B cell (primary cell): Measurements from ENCODE around the gene COG7. TPM values are rescaled to one million over a fixed set of nuclear protein-coding genes. Genes with fewer than 3 reads are reported as not detected.

Source experiments
- ATAC-seq: fragments of 200-7000 bp; cut with Tn5 transposase; one replicate; pipeline ENCODE4 v1.10.0; 2021; ENCODE audit warnings: low read depth, mild to moderate bottlenecking, moderate number of reproducible peaks, moderate library complexity
- CTCF ChIA-PET: fragments of 350-600 bp; sonication (Branson Sonifier 250); formaldehyde crosslinking; loops from one replicate; lab custom pipeline; 2021; ENCODE audit warnings: antibody characterized with exemption, inconsistent platforms; lab: Charles Lee
- POLR2A ChIA-PET: fragments of 350-600 bp; sonication (Branson Sonifier 250); formaldehyde crosslinking; loops from one replicate; lab custom pipeline; 2021; ENCODE audit warnings: antibody characterized with exemption; lab: Charles Lee
- DNase-seq: peaks from one replicate; pipeline ENCODE4 v3.0.0; 2013
- H2AFZ ChIP-seq: 2 replicates; pipeline ENCODE4 v1.6.1; 2012; ENCODE audit warnings: mild to moderate bottlenecking, low read depth, low read length; ENCODE audit not compliant: insufficient read depth, poor library complexity, severe bottlenecking
- H3K27ac ChIP-seq, 2 donors: 1 replicate in 1 of 2; 2 replicates in 1 of 2; pipeline ENCODE4 v1.5.1; 2012 to 2013; ENCODE audit warnings: low read length in 2 of 2, mild to moderate bottlenecking in 2 of 2, moderate library complexity in 1 of 2
- H3K27me3 ChIP-seq, 4 experiments: fragments of 200-600 bp in 1 of 4; sonication (generic) in 1 of 4; replicated peaks in 1 of 4; 1 replicate in 2 of 4; 2 replicates in 2 of 4; pipeline versions ENCODE4 v1.6.1 to v1.7.0; 2013 to 2016; ENCODE audit warnings: low read length in 3 of 4, mild to moderate bottlenecking in 2 of 4, mixed read lengths in 1 of 4, moderate library complexity in 1 of 4; ENCODE audit not compliant: insufficient read depth in 4 of 4, control insufficient read depth in 3 of 4; ENCODE audit errors: control extremely low read depth in 1 of 4
- H3K36me3 ChIP-seq, 2 experiments: replicated peaks in 1 of 2; 1 replicate in 1 of 2; 2 replicates in 1 of 2; pipeline versions ENCODE4 v1.6.1 to v1.7.1; 2013; ENCODE audit warnings: low read length in 1 of 2; ENCODE audit not compliant: insufficient read depth in 2 of 2, control insufficient read depth in 1 of 2; ENCODE audit errors: control extremely low read depth in 1 of 2, extremely low read depth in 1 of 2
- H3K4me1 ChIP-seq, 2 donors: fragments of 200-600 bp in 1 of 2; sonication (generic) in 1 of 2; 1 replicate in 1 of 2; 2 replicates in 1 of 2; pipeline versions ENCODE4 v1.5.1 to v1.6.1; 2013 to 2017; ENCODE audit warnings: low read length in 2 of 2; ENCODE audit not compliant: control insufficient read depth in 2 of 2, insufficient read depth in 2 of 2
- H3K4me2 ChIP-seq: replicated peaks from 2 replicates; pipeline ENCODE3; 2012; ENCODE audit warnings: mild to moderate bottlenecking, low read depth, low read length; ENCODE audit not compliant: poor library complexity, severe bottlenecking
- H3K4me3 ChIP-seq, 5 experiments: fragments of 200-600 bp in 1 of 5; sonication (generic) in 1 of 5; 1 replicate in 3 of 5; 2 replicates in 2 of 5; pipeline versions ENCODE4 v1.5.1 to v1.7.0; 2011 to 2016; ENCODE audit warnings: low read length in 4 of 5, mild to moderate bottlenecking in 4 of 5, low read depth in 2 of 5, control low read depth in 1 of 5, moderate library complexity in 1 of 5; ENCODE audit not compliant: insufficient read depth in 1 of 5; ENCODE audit errors: control extremely low read depth in 1 of 5, extremely low read depth in 1 of 5
- H3K79me2 ChIP-seq: fragments of 200-600 bp; sonication (generic); one replicate; pipeline ENCODE4 v1.6.0; 2016; ENCODE audit warnings: low read length; ENCODE audit not compliant: control insufficient read depth, insufficient read depth
- H3K9ac ChIP-seq: fragments of 200-600 bp; sonication (generic); 2 replicates; pipeline ENCODE4 v1.6.1; 2017; ENCODE audit warnings: mild to moderate bottlenecking, low read length, moderate library complexity
- H3K9me3 ChIP-seq, 3 donors: one replicate each; pipeline versions ENCODE4 v1.6.1 to v1.7.1; 2013; ENCODE audit warnings: low read length in 2 of 3; ENCODE audit not compliant: control insufficient read depth in 2 of 3, insufficient read depth in 1 of 3; ENCODE audit errors: control extremely low read depth in 1 of 3
- H4K20me1 ChIP-seq: 2 replicates; pipeline ENCODE4 v1.6.0; 2012; ENCODE audit warnings: mild to moderate bottlenecking, low read length; ENCODE audit not compliant: insufficient read depth, control insufficient read depth, poor library complexity, severe bottlenecking
- H3K27ac Mint-ChIP-seq: one replicate; pipeline ENCODE4 v1.8.0; 2021; ENCODE audit warnings: mixed read lengths
- H3K27me3 Mint-ChIP-seq: one replicate; pipeline ENCODE4 v1.8.0; 2021; ENCODE audit warnings: mixed read lengths
- H3K4me1 Mint-ChIP-seq: one replicate; pipeline ENCODE4 v1.8.0; 2021; ENCODE audit warnings: mixed read lengths
- H3K4me3 Mint-ChIP-seq: one replicate; pipeline ENCODE4 v1.8.0; 2021; ENCODE audit warnings: mixed read lengths
- H3K9me3 Mint-ChIP-seq: one replicate; pipeline ENCODE4 v1.8.0; 2022; ENCODE audit warnings: mixed read lengths; ENCODE audit not compliant: insufficient read depth
- EZH2 ChIP-seq: IDR thresholded peaks from 2 replicates; pipeline ENCODE4 v1.6.1; 2012; ENCODE audit warnings: borderline replicate concordance, low read depth, mild to moderate bottlenecking, moderate library complexity, low read length; ENCODE audit not compliant: insufficient read depth, poor library complexity, severe bottlenecking
- WGBS: methylation state at CpG from one replicate; pipeline ENCODE4 v1.1.5; 2013; ENCODE audit warnings: missing lambda C conversion rate; ENCODE audit not compliant: insufficient coverage; 5-methylcytosine and 5-hydroxymethylcytosine counted together
- intact Hi-C: fragments of 100-400 bp; cut with micrococcal nuclease; formaldehyde crosslinking; loops from one replicate; pipeline ENCODE4 v1.10.0; 2022
- polyA plus RNA-seq: library from polyadenylated mRNA; depleted of rRNA; stranded (reverse); fragments of >200 nt; gene quantifications from 2 replicates; pipeline ENCODE4 v1.2.3, GENCODE V29; 2012
- total RNA-seq, 2 donors: library from RNA; stranded (reverse); fragments of 120-200 nt in 1 of 2; gene quantifications; 1 replicate in 1 of 2; 2 replicates in 1 of 2; pipeline versions ENCODE4 v1.2.3 to v1.2.4, GENCODE V29; 2013 to 2022
- TF ChIP-seq, protein P1 (sequence below): fragments of 200-600 bp; IDR thresholded peaks from one replicate; pipeline ENCODE4 v1.8.0; 2022; ENCODE audit warnings: antibody characterized with exemption, mild to moderate bottlenecking

The COG7 gene
- total and polyA plus RNA-seq, 2 donors (not counting 1 experiment from before 2014, with no cell fraction given): 21.3 to 37.8 TPM

DNA sequence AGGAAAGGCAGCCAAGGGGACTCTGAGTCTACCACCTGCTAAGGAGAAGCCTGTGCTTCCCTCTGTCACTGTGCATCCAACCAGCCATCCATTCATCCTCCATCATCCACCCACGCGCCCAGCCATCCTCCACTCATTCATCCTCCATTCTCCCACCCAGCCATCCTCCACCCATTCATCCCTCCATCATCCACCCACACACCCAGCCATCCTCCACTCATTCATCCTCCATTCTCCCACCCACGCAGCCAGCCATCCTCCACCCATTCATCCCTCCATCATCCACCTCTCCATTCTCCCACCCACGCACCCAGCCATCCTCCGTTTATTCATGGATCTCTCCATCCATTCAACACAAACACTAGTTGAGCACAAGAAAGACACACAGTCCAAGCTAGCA lies 74.1 kb downstream of the COG7 start:
- Mint-ChIP-seq H3K4me3 (no peak overlapping the region), H3K4me1 (no peaks in the 10 kb centered on the region), H3K27ac (no peak overlapping the region), H3K9me3 (no peaks in the 10 kb centered on the region), H3K27me3 (peaks cover 9% of the 10 kb centered on the region)
- Histone ChIP-seq H3K4me3 (no peak overlapping the region), H3K9ac (no peak overlapping the region), H3K27me3 (no peaks in the 10 kb centered on the region), H3K36me3 (no peaks in the 10 kb centered on the region), H3K4me1 (no peaks in the 10 kb centered on the region), H2AFZ (no peak overlapping the region), H4K20me1 (no peaks in the 10 kb centered on the region), H3K4me2 (no peak overlapping the region), H3K79me2 (no peaks in the 10 kb centered on the region), H3K9me3 (no peaks in the 10 kb centered on the region), H3K27ac (no peak overlapping the region)
- ATAC-seq: no peak
- ChIA-PET CTCF (no interaction called here), POLR2A (no interaction called here)
- no peak for DNase-seq
- TF ChIP-seq, protein P1, sequence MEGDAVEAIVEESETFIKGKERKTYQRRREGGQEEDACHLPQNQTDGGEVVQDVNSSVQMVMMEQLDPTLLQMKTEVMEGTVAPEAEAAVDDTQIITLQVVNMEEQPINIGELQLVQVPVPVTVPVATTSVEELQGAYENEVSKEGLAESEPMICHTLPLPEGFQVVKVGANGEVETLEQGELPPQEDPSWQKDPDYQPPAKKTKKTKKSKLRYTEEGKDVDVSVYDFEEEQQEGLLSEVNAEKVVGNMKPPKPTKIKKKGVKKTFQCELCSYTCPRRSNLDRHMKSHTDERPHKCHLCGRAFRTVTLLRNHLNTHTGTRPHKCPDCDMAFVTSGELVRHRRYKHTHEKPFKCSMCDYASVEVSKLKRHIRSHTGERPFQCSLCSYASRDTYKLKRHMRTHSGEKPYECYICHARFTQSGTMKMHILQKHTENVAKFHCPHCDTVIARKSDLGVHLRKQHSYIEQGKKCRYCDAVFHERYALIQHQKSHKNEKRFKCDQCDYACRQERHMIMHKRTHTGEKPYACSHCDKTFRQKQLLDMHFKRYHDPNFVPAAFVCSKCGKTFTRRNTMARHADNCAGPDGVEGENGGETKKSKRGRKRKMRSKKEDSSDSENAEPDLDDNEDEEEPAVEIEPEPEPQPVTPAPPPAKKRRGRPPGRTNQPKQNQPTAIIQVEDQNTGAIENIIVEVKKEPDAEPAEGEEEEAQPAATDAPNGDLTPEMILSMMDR: no peak
- TF ChIP-seq EZH2: no peak
- intact Hi-C loops: no loop called here
- whole genome bisulfite sequencing: 97% methylated on average over 3 of the region's 5 CpGs

DNA sequence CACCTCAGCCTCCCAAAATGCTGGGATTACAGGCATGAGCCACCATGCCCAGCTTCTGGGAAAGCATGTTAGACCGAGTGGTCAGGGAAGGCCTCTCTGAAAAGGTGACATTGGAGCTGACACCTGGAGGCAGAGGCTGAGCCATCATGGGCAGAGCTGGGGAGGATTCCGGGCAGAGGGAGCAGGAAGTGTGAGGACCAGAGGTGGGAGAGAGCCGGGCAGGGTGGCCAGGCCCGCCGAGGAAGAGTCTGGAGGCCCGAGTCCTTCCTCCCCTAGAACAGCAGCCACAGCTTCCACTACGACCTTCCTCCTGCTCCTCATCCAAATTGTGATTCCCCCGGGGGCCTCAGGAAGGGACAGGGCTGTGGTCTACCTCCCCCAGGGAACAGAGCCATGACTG lies 74.7 kb downstream of the COG7 start:
- Mint-ChIP-seq H3K27ac (no peak overlapping the region), H3K4me3 (no peak overlapping the region), H3K27me3 (peaks cover 13% of the 10 kb centered on the region), H3K9me3 (no peaks in the 10 kb centered on the region), H3K4me1 (no peaks in the 10 kb centered on the region)
- CTCF ChIA-PET: no interaction called here
- H3K4me1 ChIP-seq: no peaks in the 10 kb centered on the region
- H3K79me2 ChIP-seq: no peaks in the 10 kb centered on the region
- no peak overlapping the region for H3K4me2 ChIP-seq
- WGBS: 87% methylated on average over 5 of the region's 8 CpGs
- no peaks in the 10 kb centered on the region for H3K36me3 ChIP-seq
- no peak overlapping the region for H3K27ac ChIP-seq
- H3K9me3 ChIP-seq: no peaks in the 10 kb centered on the region
- ATAC-seq: no peak
- no peak overlapping the region for H2AFZ ChIP-seq
- no peak overlapping the region for H3K4me3 ChIP-seq
- no peaks in the 10 kb centered on the region for H3K27me3 ChIP-seq
- POLR2A ChIA-PET: no interaction called here
- no peaks in the 10 kb centered on the region for H4K20me1 ChIP-seq
- DNase-seq: no peak
- intact Hi-C loops: no loop called here
- no peak overlapping the region for H3K9ac ChIP-seq
- TF ChIP-seq, protein P1: no peak
- TF ChIP-seq EZH2: no peak
